ENCODE measurements around the gene KCNG4. TPM values are rescaled to one million over a fixed set of nuclear protein-coding genes. Genes with fewer than 3 reads are reported as not detected.

KCNG4 gene
- polyA plus RNA-seq, 1 donor from 2014 or later, result not detected

DNA sequence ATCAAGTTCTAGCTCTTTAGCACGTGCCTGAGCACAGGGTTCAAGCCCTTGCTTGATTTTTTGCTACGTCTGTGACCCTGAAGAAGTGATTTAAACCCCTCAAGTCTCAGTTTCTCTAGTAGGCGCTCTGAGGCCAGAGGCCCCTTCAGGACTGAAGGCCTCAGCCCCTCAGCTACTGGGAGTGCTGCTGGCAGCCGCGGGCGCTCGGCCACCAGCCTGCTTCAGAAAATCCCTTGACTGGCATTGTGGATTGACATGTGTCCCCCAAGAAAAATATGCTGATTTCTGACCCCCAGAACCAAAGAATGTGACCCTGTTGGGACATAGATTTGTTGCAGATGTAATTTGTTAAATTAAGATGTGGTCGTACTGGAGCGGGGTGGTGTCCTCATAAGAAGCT lies 34.7 kb upstream of the KCNG4 start (continued):
- TF ChIP-seq SMC3 (conservative IDR thresholded peaks at IDR 0.05; ENCODE audit: poor library complexity), result no peak
- TF ChIP-seq TAF1 (IDR thresholded peaks at IDR 0.05; ENCODE audit: low read depth), result no peak

- Histone ChIP-seq H3K36me3 (ENCODE audit: insufficient read depth, low read length) (no peaks in the 10 kb centered on the region), H3K27me3 (ENCODE audit: insufficient read depth, low read depth, low read length) (no peaks in the 10 kb centered on the region), H3K9me3 (ENCODE audit: low read length) (no peaks in the 10 kb centered on the region), H3K9me2 (ENCODE audit: insufficient read depth, low read length) (no peaks in the 10 kb centered on the region), H4K20me1 (ENCODE audit: insufficient read depth) (no peaks in the 10 kb centered on the region), H3K9ac (ENCODE audit: low read length) (no peak overlapping the region), H3F3A (ENCODE audit: insufficient read depth, low read length, poor library complexity, severe bottlenecking) (no peaks in the 10 kb centered on the region), H3K79me2 (replicated peaks; ENCODE audit: insufficient read depth, low read length) (no peaks in the 10 kb centered on the region), H3K4me2 (ENCODE audit: low read length) (no peak overlapping the region), H2AFZ (ENCODE audit: low read depth, low read length) (no peak overlapping the region), H3K4me3 (ENCODE audit: low read length) (no peak overlapping the region), H3K27ac (ENCODE audit: low read length) (no peak overlapping the region)
- TF ChIP-seq, protein P1, sequence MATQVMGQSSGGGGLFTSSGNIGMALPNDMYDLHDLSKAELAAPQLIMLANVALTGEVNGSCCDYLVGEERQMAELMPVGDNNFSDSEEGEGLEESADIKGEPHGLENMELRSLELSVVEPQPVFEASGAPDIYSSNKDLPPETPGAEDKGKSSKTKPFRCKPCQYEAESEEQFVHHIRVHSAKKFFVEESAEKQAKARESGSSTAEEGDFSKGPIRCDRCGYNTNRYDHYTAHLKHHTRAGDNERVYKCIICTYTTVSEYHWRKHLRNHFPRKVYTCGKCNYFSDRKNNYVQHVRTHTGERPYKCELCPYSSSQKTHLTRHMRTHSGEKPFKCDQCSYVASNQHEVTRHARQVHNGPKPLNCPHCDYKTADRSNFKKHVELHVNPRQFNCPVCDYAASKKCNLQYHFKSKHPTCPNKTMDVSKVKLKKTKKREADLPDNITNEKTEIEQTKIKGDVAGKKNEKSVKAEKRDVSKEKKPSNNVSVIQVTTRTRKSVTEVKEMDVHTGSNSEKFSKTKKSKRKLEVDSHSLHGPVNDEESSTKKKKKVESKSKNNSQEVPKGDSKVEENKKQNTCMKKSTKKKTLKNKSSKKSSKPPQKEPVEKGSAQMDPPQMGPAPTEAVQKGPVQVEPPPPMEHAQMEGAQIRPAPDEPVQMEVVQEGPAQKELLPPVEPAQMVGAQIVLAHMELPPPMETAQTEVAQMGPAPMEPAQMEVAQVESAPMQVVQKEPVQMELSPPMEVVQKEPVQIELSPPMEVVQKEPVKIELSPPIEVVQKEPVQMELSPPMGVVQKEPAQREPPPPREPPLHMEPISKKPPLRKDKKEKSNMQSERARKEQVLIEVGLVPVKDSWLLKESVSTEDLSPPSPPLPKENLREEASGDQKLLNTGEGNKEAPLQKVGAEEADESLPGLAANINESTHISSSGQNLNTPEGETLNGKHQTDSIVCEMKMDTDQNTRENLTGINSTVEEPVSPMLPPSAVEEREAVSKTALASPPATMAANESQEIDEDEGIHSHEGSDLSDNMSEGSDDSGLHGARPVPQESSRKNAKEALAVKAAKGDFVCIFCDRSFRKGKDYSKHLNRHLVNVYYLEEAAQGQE (IDR thresholded peaks at IDR 0.05; ENCODE audit: borderline replicate concordance), result no peak
- no peak for TF ChIP-seq RAD21 (conservative IDR thresholded peaks at IDR 0.05)
- no peak for TF ChIP-seq POLR2AphosphoS5 (IDR thresholded peaks at IDR 0.05)
Observed at GRCh38 chr16:84272740-84273320, 33.0 kb upstream of the KCNG4 start.

DNA sequence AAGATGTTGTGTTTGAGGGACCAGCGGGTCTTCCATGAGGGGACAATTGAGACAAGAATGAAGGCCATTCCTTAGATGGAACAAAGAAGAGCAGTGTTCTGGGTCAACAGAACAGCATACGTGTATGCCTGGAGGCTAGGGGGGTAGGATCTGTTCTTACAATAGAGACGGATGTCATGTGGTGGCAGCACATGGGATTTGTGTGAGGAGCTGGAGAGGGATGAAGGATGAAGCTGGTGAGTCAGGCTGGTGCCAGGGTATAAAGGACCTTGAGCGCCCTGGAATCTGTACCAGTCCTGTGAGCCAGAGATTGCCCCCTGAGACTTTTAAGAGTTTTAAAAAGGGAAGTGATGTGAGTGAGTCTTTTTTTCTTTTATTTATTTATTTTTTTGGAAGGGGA lies 32.1 kb upstream of the KCNG4 start:
- no peaks in the 10 kb centered on the region for H3K27me3 ChIP-seq (ENCODE audit: insufficient read depth, low read depth, low read length)
- no peak overlapping the region for H2AFZ ChIP-seq (ENCODE audit: low read depth, low read length)
- H3K27ac ChIP-seq (ENCODE audit: low read length), result no peak overlapping the region
- H3K4me2 ChIP-seq (ENCODE audit: low read length), result no peak overlapping the region
- H3K4me3 ChIP-seq (ENCODE audit: low read length), result no peak overlapping the region
- H4K20me1 ChIP-seq (ENCODE audit: insufficient read depth), result no peaks in the 10 kb centered on the region
- H3K36me3 ChIP-seq (ENCODE audit: insufficient read depth, low read length), result no peaks in the 10 kb centered on the region
- no peaks in the 10 kb centered on the region for H3K9me2 ChIP-seq (ENCODE audit: insufficient read depth, low read length)
- TF ChIP-seq TAF1 (IDR thresholded peaks at IDR 0.05; ENCODE audit: low read depth) (no peak), RAD21 (conservative IDR thresholded peaks at IDR 0.05) (no peak), EZH2 (IDR thresholded peaks at IDR 0.05; ENCODE audit: borderline replicate concordance, insufficient read depth, low read length, poor library complexity, severe bottlenecking) (no peak), SMC3 (conservative IDR thresholded peaks at IDR 0.05; ENCODE audit: poor library complexity) (no peak), POLR2AphosphoS5 (IDR thresholded peaks at IDR 0.05) (no peak), EP300 (conservative IDR thresholded peaks at IDR 0.05; ENCODE audit: poor library complexity, severe bottlenecking) (no peak)
- TF ChIP-seq, protein P1 (IDR thresholded peaks at IDR 0.05; ENCODE audit: borderline replicate concordance), result no peak
- TF ChIP-seq, protein P2, sequence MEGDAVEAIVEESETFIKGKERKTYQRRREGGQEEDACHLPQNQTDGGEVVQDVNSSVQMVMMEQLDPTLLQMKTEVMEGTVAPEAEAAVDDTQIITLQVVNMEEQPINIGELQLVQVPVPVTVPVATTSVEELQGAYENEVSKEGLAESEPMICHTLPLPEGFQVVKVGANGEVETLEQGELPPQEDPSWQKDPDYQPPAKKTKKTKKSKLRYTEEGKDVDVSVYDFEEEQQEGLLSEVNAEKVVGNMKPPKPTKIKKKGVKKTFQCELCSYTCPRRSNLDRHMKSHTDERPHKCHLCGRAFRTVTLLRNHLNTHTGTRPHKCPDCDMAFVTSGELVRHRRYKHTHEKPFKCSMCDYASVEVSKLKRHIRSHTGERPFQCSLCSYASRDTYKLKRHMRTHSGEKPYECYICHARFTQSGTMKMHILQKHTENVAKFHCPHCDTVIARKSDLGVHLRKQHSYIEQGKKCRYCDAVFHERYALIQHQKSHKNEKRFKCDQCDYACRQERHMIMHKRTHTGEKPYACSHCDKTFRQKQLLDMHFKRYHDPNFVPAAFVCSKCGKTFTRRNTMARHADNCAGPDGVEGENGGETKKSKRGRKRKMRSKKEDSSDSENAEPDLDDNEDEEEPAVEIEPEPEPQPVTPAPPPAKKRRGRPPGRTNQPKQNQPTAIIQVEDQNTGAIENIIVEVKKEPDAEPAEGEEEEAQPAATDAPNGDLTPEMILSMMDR (IDR thresholded peaks at IDR 0.05; ENCODE audit: poor library complexity, severe bottlenecking), result no peak
- no peaks in the 10 kb centered on the region for H3K9me3 ChIP-seq (ENCODE audit: low read length)
- no peak overlapping the region for H3K9ac ChIP-seq (ENCODE audit: low read length)
- no peaks in the 10 kb centered on the region for H3F3A ChIP-seq (ENCODE audit: insufficient read depth, low read length, poor library complexity, severe bottlenecking)
- H3K79me2 ChIP-seq (replicated peaks; ENCODE audit: insufficient read depth, low read length), result no peaks in the 10 kb centered on the region

All from neural cell (in vitro differentiated cells).